ENCODE results near the gene HIVEP3. TPM values are rescaled to one million over a fixed set of nuclear protein-coding genes. Genes with fewer than 3 reads are reported as not detected.

HIVEP3 gene
- total RNA-seq, 1 experiment from 2014 or later = 1.4 TPM

DNA sequence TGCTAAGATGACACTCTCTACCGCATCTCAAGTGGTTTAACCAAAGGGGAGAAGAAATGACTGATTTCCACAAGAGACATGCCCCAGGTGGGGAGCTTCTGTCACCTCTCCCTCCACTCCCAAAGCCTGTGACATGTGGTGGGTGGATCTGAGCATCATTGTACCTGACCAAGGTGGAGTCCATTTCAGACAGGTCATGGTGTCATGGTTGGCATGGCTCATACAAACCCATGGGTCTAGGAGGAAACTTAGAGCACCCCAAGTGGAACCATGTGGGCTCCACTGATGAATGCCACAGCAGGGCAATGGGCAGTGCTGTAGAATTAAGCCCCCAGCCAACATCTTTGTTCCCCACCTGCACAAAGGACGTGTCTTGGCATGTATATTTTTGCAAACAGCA, 302.7 kb downstream of the HIVEP3 start:
- no peak overlapping the region for H3K4me2 ChIP-seq (ENCODE audit: insufficient read depth, insufficient read length, low read length)
- no peak overlapping the region for H3K9ac ChIP-seq (ENCODE audit: extremely low read depth, insufficient read length, low read length)
- no peak overlapping the region for H4K8ac ChIP-seq (replicated peaks; ENCODE audit: insufficient read length, low read depth, low read length)
- Mint-ChIP-seq H3K9me3 (no peaks in the 10 kb centered on the region), H3K4me1 (peaks cover 22 to 26% of the 10 kb centered on the region in 2 experiments), H3K27ac (no peak overlapping the region), H3K27me3 (ENCODE audit: low read depth) (no peaks in the 10 kb centered on the region; the same call in 1 of the 2 replicates), H3K36me3 (ENCODE audit: insufficient read depth in 1 of 3, low read depth in 3 of 3) (no peaks in the 10 kb centered on the region), H3K4me3 (no peak overlapping the region)
- H3K14ac ChIP-seq (ENCODE audit: insufficient read depth, low read length) = no peak overlapping the region
- no CpG with 5 or more reads among the region's 2 CpGs for WGBS (ENCODE audit: extremely low coverage, insufficient read length, low lambda C conversion rate)
- H4K5ac ChIP-seq (ENCODE audit: insufficient read length, low read depth, low read length) = no peak overlapping the region
- H3K27me3 ChIP-seq (ENCODE audit: insufficient read depth, low read length) = no peaks in the 10 kb centered on the region
- no peak overlapping the region for H2BK5ac ChIP-seq (ENCODE audit: insufficient read length, low read length)
- H3K79me2 ChIP-seq (ENCODE audit: insufficient read depth, low read length) = no peaks in the 10 kb centered on the region
- peaks cover 4% of the 10 kb centered on the region; the same call in 1 of the 2 replicates for H3K4me1 ChIP-seq (ENCODE audit: insufficient read depth, low read length)
- no peak overlapping the region for H3K27ac ChIP-seq (ENCODE audit: insufficient read length, low read depth, low read length)
- no peak overlapping the region for H3T11ph ChIP-seq (ENCODE audit: low read length)
- H3K4ac ChIP-seq (ENCODE audit: low read depth, low read length) = no peak overlapping the region
- no peak overlapping the region for H2BK20ac ChIP-seq (ENCODE audit: low read depth, low read length, poor library complexity, severe bottlenecking)
- H2AFZ ChIP-seq (ENCODE audit: low read length) = no peak overlapping the region
- TF ChIP-seq, protein P1, sequence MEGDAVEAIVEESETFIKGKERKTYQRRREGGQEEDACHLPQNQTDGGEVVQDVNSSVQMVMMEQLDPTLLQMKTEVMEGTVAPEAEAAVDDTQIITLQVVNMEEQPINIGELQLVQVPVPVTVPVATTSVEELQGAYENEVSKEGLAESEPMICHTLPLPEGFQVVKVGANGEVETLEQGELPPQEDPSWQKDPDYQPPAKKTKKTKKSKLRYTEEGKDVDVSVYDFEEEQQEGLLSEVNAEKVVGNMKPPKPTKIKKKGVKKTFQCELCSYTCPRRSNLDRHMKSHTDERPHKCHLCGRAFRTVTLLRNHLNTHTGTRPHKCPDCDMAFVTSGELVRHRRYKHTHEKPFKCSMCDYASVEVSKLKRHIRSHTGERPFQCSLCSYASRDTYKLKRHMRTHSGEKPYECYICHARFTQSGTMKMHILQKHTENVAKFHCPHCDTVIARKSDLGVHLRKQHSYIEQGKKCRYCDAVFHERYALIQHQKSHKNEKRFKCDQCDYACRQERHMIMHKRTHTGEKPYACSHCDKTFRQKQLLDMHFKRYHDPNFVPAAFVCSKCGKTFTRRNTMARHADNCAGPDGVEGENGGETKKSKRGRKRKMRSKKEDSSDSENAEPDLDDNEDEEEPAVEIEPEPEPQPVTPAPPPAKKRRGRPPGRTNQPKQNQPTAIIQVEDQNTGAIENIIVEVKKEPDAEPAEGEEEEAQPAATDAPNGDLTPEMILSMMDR (conservative IDR thresholded peaks at IDR 0.05) = no peak
- no peaks in the 10 kb centered on the region for H3K23me2 ChIP-seq (ENCODE audit: insufficient read length, low read depth, low read length, poor library complexity, severe bottlenecking)
- no peak overlapping the region for H2BK15ac ChIP-seq (ENCODE audit: low read depth, low read length)
- no peaks in the 10 kb centered on the region for H4K20me1 ChIP-seq (ENCODE audit: control insufficient read depth, insufficient read depth, insufficient read length)
- no peaks in the 10 kb centered on the region for H3K9me3 ChIP-seq (ENCODE audit: control insufficient read depth, low read depth, low read length)
- H3K18ac ChIP-seq (ENCODE audit: insufficient read length, low read depth, low read length) = no peak overlapping the region
- no peaks in the 10 kb centered on the region for H3K79me1 ChIP-seq (ENCODE audit: insufficient read depth, low read depth, low read length, poor library complexity, severe bottlenecking)
- H4K91ac ChIP-seq (ENCODE audit: insufficient read length, low read depth, low read length) = no peak overlapping the region
- no peak overlapping the region for H2BK120ac ChIP-seq (ENCODE audit: low read depth, low read length, poor library complexity, severe bottlenecking)
- H3K23ac ChIP-seq (ENCODE audit: insufficient read length, low read depth, low read length) = no peak overlapping the region
- no peak overlapping the region for H3K56ac ChIP-seq (ENCODE audit: insufficient read length, low read depth, low read length)
- H2BK12ac ChIP-seq (ENCODE audit: insufficient read length, low read depth, low read length) = no peak overlapping the region
- H2AK5ac ChIP-seq (ENCODE audit: insufficient read length, low read length) = no peak overlapping the region
- no peak for DNase-seq

All from H9 (cell line).